ENCODE measurements around the gene KLHL29.

The KLHL29 gene

DNA sequence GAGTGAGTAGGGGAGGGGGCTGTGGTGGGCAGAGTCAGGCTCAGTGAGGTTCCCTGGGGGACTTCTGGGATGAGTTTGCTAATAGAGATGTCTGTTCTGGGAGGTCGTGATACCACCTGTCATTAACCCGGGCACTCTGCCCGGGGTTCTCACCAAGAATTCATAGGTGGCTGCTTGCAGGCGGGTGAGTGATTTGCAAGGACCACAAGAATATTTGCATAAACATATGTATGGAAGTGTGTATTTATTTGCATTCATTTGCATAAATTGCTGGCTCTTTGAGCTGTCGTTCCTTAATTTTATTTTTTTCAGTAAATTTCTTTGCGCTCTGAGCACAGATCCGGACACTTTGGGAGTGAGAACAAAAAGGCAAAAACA, 282.0 kb downstream of the KLHL29 start:
- no peak for DNase-seq

DNA sequence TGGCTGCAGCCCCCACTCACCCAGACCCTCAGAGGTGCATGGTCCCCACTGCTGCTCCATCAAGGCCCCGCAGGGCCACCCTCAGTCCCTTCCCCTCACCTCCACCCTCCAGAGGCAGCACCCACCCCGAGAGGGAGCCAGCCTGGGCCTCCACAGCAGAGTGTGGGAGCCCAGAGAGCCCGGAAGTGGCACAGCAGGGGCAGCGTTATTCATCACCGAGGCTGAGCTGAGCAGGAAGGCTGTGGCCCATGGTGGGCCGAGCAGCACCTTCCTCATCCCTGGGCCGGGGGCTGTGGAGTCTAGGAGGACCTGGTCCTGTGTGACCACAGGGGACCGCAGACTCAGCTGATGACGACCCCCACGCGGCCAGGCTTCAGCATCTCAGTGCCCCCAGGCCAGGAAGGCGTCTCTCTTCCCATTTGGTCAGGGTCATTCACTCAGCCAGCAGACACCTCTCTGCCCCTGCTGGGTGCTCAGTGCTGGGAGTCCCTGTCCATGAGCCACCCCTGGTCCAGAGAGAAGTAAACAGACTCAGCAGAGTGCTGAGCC, 283.9 kb downstream of the KLHL29 start:
- DNase-seq = no peak

DNA sequence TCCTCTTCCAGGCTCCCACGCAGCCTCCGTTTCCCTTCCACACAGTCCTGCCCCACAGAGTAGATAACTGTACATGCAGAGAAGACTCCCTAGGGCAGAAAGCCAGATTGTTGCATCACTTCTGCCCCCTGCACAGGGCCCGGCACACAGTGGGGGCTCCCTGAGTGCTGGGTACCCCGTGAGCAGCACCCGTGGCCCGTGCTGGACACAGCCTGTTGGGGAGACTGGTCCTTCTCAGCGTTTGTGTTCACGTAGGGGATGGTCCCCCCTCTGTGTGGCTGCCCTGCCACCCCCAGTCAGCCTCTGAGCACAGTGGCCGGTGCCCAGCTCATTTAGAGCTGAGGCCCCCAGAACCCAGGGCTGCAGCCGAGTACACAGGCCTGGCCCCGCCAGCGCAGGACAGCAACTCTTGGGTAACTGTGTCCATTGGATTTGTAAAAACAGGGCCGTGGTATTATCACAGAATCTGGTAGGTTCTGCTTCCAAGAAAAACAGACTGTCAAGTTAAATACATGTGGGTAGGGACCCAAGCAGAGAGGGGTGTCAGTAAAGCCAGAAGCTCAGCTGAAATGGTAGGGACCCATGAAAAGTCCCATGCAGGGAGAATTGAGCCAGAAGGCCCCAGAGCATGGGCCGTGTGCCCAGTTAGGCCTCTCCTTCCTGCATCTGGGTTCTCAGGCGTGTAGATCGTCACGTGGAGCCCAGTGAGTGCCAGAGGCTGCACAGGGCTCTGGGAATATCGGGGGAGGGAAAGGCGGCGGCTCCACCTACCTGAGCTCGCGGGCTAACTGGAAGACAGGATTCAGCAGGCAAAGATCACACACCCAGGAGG, 284.6 kb downstream of the KLHL29 start:
- no peak for DNase-seq

DNA sequence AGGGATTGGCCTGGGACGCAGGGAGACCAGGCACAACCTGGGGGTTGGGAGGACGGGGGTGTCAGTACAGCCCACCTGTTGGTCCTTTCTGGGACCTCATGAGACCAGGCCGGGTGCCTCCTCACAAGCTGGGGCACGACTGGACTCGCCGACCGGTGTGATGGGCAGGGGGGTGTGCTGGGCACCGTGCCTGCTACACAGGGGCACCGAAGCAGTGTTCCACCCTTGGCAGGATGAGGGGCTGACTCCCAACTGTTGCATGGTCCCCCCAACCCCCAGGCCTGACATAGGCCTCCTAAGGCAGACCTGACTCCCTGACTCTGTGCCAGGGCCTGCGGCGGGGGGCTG, 285.2 kb downstream of the KLHL29 start:
- no peak for DNase-seq

DNA sequence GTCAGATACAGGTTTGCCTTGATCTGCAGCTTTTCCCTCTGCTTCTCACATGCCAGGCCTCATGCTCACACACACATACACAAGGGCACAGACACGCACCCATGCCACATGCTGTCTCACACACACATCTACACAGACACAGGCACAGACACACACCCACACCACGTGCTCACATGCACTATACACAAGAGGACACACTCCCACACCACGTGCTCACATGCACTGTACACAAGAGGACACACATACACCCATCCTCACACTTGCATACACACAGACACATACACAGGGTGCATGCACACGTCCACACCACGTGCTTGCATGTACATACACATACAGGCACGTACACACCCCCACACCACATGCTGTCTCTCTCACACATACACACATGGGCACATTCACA, 288.1 kb downstream of the KLHL29 start:
- DNase-seq = no peak

DNA sequence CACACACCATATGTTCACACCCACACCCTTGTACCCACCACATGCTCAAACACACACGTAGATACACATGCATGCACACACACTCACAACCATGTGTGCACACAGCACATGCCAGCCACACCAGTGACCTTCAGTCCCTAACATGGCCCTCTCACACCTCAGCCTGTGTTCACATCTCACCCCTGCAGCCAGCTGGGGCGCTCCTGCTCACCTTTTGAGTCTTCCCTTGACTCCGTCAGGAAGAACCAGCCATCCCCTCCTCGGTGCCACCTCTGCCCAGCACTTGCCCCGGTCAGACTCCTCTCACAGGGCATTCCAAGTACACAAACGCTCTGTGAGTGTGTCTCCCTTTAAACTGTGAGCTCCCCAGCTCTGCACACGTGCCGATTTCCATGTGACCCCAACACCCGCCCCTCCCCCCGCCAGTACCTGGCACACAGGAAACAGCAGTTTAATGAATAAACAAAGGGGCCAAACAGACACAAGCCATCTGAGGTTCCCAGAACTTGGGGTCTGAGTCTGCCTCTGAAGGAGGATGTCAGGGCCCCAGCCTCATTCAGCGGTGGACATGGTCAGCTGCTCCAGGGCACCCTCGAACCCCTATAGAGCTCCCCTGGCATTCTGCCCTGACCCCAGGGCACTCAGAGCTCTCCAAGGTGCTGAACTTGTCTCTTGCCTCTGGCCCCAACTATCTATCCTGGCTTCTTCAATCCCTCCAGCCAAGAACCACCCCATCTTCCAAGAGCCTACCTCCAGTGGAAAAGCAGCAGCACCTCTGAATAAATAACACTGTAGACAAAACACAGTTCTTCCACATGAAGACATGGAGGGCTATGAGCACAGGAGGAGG, 289.1 kb downstream of the KLHL29 start:
- DNase-seq = no peak

DNA sequence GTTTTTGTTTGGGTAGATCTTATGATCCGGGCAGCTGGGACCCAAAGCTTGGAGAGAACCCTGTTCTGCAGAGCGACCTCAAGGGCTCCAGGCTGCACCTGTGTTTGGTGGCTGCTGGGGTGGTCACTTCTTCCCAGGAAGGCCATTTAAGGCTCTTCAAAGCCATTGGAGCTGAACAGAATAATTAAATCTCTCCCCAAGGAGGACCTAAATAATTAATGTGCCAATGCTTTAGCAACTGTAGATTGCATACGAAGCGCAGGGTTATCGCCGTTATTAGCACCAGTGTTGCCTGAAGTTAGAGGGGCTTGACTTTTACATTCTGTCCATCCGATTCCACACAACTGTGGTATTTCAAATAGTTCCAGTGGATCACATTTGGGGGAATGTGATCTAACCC, 290.5 kb downstream of the KLHL29 start:
- no peak for DNase-seq

DNA sequence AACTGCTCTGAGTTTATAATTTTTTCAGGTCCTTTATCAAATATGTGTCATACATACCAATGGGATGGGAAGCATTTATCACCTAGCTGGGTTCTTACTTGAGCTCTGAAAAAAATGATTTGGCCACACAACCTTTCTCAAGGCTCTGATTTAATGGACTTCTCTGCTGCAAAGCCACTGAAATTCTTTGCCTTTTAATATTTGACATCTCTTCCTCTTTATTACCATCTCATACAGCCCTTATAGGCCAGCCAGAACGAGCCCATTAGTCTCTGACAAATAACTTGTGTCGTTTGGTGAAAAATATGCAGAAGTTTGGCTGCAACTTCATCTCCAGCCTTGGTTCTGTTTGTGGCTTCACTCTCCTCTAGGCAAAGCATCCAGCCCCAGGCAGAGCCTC, 292.9 kb downstream of the KLHL29 start:
- DNase-seq = no peak

DNA sequence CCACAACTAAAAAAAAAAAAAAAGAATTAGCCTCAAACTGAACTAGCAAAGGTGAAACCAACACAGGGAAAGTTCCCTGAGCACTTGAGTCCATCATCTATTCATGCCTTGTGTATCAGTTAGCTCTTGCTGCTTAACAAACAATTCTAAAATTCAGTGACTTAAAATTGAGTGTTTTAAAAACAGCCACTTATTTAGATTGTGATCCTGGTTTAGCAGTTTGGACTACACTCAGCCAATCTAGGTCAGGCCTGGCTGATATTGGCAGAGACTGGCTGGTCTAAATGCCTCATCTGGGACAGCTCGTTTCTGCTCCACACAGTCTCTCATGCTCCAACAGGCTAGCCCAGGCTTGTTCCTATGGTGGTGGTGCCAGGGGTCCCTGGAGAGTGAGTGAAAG, 294.1 kb downstream of the KLHL29 start:
- no peak for DNase-seq

DNA sequence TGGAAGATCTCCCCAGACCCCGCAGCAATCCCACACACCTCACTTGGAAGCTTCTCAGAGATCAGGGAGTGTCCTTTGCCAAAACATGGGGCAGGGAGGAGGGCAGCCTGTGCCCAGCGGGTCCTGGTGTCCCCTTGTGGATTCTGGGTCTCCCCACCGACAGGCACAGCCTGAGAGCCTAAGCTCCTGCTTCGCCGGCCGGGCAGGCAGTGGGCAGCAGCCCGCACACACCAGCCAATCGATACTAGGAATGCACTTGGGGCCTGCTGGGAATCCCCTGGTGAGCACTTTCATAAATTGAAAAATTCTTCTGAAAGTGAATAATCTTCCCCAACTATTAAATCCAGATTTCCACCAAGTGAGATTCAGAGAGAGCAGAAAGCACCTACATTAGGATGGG, 296.0 kb downstream of the KLHL29 start:
- DNase-seq = no peak

DNA sequence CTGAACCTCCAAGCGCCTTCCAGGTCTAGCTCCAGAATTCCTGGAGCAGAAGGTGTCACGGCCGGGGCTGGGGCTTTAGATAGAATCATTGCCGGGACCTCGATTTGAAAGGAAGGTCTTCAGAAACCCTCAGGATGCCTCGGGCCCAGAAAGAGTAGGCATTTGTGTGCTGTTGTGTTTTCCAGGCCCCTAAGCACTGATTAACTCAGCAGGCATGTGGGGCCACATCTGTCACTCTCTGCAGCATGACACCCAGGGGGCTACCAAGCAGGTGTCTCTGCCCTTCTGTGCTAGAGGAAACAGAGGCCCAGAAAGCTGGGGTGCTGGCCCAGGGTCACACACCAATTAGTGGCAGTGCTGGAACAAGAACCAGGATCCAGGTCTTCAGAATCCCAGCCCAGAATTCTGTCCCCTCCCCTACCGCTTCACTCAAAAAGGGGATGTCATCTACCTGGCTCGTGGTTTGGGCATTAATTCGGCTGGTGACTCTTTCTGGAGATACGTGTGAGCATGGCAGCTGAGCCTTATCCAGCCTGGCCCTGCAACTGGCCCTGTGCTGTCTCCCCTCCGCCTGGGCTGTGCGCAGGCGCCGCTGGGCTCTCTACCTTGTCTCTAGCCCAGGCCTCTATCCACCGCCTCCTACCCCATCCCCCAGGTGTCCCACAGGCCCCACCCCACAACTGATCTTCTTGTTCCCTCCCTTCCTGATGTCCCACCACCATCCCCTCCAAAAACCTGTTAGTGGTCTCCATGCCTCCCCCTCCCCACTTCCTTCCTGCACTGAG, 296.6 kb downstream of the KLHL29 start:
- no peak for DNase-seq

DNA sequence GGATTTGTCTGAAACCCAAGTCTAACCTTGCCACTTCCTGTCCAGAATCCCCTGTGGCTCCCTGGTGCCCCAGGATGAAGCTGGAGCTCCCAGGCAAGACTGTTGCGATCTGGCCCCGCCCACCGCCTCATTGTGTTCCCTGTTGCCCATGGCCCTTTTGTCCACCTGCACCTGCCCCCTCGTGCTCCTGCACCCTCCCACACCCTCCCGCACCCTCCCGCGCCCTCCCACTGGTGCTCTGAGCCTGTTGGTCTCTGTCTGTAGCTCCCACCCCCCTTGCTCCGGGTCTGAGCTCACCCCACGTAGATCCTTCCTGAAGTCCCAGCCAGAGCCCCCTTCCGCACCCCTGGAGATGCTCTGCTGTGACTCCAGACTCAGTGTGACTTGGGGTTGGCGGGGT, 297.5 kb downstream of the KLHL29 start:
- no peak for DNase-seq

DNA sequence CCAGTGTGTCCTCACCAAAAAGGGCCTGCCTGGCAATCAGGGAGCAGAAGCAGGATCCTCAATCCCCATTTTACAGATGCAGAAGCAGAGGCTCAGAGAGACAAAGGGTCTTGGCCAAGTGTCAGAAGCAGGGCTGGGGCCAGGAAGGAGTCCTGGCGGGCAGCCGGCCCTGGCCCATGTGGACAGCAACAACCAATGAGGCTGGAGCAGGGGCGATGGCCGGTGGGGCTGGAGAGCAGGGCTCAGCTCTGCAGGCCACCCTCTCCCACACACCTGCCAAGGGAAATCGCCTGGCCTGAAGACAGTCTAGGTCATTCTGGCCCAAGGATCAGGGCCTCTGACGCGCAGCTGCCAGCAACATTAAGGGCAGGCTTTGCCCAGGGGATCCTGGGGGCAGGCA, 298.0 kb downstream of the KLHL29 start:
- DNase-seq = no peak

DNA sequence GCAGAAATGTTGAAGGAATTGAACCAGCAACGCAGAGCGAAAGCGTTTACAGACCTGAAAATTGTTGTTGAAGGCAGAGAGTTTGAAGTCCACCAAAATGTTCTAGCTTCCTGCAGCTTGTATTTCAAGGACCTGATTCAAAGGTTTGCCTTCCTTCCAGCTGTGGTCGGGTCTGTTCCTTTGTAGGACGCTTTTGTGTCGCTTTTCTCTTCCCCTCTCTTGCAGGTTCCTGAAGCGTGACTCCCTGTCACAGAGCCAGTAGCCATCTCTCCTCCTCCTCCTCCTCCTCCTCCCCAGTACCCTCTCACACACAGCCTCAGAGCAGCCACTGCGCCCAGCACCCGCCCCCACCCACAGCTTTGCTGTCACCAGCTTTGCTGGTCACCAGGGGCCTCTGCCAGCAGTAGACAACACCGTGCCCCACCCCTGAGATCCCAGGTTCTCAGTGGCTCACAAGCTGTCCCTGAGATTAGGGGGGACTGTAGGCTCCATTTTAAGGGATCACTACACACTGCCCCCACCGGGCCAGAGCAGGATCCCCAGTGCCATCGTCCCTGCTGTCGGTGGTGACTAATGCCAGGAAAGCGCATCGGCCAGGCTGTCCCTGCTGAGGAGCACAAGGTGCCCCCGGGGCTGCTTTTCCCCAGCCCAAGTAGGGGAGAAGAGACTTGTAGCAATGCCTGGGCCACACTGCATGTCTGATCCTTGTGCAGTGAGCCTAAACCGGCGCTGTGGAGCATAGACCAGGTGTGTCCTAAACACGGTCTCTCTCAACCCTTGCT, 299.6 kb downstream of the KLHL29 start:
- no peak for DNase-seq

DNA sequence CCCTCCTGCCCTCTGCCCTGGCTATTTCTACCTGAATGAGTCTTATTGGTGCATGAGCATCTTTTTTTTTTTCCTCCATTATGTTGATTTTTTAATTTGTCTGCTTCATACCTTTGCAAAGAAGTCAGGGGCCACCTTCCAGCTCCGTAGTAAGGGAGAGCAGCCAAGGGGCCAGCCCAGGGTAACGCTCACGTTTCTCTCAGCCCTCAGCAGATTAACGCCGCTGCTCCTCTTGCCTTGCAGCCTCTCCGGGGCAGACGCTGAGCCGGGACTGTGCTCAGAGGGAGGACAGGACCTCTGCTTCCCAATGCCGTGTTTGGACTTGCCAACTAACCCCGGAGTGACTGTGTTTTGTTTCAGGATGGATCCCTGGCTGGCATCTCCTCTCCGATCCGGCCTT, 300.2 kb downstream of the KLHL29 start:
- no peak for DNase-seq

DNA sequence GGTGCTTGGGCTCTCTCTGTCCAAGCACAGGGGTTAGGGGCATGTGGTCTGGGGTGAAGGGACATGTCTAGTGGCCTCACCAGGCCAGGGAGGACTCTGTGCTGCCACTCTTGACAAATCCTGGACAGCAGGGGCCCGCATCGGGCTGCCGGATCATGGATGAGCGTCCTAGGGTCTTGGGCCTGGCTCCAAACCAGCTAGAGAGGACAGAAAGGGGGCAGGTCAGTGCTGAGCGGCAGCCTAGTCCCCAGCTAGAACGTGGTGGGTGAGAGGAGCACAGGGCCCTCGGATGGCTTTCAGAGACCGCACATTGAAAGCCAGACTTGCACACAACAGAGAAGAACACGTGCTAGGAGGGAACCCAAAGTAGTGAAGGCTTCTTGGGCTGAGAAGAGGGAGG, 300.7 kb downstream of the KLHL29 start:
- DNase-seq = no peak

DNA sequence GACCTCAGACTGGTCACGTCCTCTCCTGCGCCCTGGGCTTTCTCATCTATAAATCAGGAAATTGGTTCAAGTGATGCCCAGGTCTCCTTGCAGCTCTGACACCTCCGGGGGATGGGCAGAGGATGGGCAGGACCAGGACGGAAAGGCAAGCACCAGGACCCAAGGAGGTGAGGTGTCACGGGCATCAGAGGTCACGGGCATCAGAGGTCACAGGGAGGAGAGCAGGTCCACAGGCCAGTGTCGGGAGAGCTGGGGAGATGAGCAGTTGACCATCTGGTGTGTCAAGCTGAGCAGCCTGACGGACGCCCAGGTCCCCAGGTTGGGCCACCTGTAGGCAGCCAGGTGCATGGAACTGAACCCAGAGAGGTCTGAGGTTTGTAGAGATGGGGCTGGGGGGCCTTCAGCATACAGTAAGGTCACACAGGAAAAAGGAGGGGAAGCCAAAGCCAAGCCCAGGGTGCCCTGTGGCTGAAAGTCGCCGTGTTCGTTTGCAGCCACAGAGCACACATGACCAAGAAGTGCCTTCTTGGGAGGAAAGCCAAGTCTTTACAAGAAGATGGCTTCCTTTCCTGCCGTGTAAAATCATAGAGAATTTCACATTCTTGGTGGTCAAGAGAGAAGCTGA, 301.5 kb downstream of the KLHL29 start:
- no peak for DNase-seq

DNA sequence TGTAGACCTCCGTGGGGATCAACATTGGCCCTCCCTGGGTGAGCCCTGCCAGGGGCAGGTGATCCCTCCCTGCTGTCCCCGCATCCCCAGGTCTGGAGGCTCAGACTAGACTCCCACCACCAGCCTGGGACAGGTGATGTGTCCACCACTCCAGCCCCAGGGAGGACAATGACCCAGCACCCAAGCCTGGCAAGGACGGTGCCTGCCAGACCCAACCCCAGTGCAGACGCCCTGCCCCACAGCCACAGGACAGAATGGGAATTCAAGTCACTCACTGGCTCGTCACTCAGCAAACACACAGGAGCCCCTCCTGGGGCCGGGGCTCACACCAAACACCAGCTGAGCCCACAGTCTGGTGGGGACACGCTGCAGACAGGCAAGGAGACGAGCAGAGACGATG, 302.2 kb downstream of the KLHL29 start:
- DNase-seq = no peak

DNA sequence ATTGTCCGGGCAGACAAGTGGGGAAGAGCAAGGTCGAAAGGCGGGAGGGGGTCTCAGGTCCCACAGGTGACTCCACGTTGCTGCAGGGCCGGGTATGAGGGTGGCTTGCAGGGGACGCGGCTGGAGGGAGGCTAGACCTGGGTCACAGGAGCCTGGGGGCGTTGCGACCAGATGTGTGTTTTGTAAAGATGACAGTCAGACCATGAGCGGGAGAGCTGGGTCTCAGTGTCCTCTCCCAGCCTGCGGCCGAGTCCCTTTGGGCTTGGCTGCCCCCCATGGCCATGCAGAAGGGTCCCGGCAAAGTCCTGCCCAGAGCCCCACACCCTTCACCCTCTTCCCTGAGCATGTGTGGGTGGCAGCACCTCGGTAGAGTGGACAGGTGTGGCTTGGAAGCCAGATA, 302.7 kb downstream of the KLHL29 start:
- no peak for DNase-seq

DNA sequence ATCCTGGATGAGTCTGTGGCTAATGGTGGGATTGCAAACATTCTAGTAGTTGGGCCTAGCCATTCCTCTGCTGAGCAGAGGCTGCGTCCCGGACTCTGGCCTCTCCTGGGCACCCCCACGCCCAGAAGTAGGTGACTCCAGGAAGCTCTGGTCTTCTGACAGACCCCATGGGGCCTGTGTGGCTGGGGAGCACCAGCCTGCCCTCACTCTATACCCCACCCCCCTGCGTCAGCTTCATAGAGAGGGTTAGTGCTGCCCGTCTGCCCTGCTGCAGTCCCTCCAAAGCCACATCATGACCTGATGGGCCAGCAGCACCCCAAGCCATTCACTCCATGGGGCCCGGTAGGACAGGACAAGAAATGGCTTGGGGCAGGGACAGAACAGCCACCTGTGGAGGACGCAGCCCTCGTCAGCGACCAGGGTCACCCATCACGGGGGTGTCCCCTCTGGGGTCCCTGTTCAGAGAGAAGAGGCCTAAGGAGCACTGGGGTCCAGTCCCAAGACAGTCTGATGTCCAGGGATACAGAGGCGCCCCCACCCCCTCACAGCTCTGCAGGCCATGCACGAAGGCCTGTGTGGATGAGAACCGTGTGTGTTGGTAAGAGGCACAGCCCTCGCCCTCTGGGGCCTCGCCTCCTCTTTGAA, 303.6 kb downstream of the KLHL29 start:
- no peak for DNase-seq

DNA sequence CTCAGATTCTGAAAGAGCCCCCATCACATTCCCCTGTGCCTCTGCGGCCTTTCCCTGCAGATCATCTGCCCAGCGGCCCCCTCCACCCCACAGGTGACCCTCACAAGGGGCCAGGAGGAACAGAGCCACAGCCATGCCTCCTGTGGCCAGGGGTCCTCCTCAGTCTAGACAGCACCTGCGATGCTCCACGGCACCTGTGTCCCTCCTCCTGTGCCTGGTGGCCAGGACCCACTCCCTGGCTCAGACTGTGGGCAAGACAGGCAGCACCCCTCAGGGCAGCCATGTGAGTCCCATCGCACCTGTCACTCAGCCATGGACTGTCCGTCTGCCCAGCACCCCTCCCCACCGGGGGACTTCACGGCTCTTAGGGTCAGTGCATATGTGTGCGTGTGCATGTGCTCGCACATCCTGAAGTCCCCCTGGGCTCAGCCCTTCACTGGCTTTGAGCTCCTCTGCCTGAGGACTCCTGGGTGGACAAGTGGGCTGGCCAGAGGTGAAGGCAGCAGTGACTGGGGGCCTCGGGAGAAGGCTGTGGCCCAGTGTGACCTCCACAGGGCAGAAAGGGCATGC, 304.2 kb downstream of the KLHL29 start:
- no peak for DNase-seq
